Bronchial epithelial cell (primary cell): Measurements from ENCODE around the gene TNNT1. TPM values are rescaled to one million over a fixed set of nuclear protein-coding genes. Genes with fewer than 3 reads are reported as not detected.

Source experiments
- DNase-seq: peaks from one replicate; pipeline ENCODE4 v3.0.0-alpha.2; 2010; ENCODE audit warnings: low read depth
- FAIRE-seq: peaks from 2 replicates; lab custom pipeline; 2011; peaks lifted over from hg19 to GRCh38; lab: Jason Lieb, UNC
- H3K27me3 ChIP-seq: 2 replicates; pipeline ENCODE4 v1.5.1; 2011; ENCODE audit warnings: low read length; ENCODE audit not compliant: control insufficient read depth, insufficient read depth
- H3K36me3 ChIP-seq: 2 replicates; pipeline ENCODE4 v1.5.1; 2011; ENCODE audit warnings: low read length; ENCODE audit not compliant: control insufficient read depth, insufficient read depth
- H3K4me3 ChIP-seq: 2 replicates; pipeline ENCODE4 v1.5.1; 2011; ENCODE audit warnings: mild to moderate bottlenecking, low read depth, low read length, control low read depth
- CTCF ChIP-seq: IDR thresholded peaks from 2 replicates; pipeline ENCODE4 v1.5.1; 2011; ENCODE audit warnings: mild to moderate bottlenecking, moderate library complexity, low read length, control low read depth, inconsistent platforms; ENCODE audit not compliant: insufficient read depth, severe bottlenecking
- total RNA-seq: library from RNA; depleted of rRNA; stranded (reverse); fragments of >200 nt; gene quantifications from 2 replicates; pipeline ENCODE4 v1.2.1, GENCODE V29; 2014

The TNNT1 gene
- total RNA-seq, 1 donor from 2014 or later, result 65.0 TPM

- no peak for FAIRE-seq
- no peak overlapping the region for H3K4me3 ChIP-seq
- no peak for TF ChIP-seq CTCF
- peaks cover 23% of the 10 kb centered on the region for H3K36me3 ChIP-seq
- no peaks in the 10 kb centered on the region for H3K27me3 ChIP-seq
- DNase-seq, result no peak
Observed at GRCh38 chr19:55097864-55098715, 50.9 kb downstream of the TNNT1 start.

- Histone ChIP-seq H3K27me3 (no peaks in the 10 kb centered on the region), H3K36me3 (peaks cover 25% of the 10 kb centered on the region), H3K4me3 (no peak overlapping the region)
- no peak for TF ChIP-seq CTCF
- no peak for FAIRE-seq
- no peak for DNase-seq
Observed at GRCh38 chr19:55096061-55096701, 52.8 kb downstream of the TNNT1 start.

GRCh38 chr19:55095260-55096060, 53.5 kb downstream of the TNNT1 start:
- no peaks in the 10 kb centered on the region for H3K27me3 ChIP-seq
- TF ChIP-seq CTCF, result no peak
- DNase-seq, result no peak
- H3K36me3 ChIP-seq, result peaks cover 26% of the 10 kb centered on the region
- H3K4me3 ChIP-seq, result no peak overlapping the region
- no peak for FAIRE-seq

- FAIRE-seq, result peak; percentile 85
- H3K4me3 ChIP-seq, result no peak overlapping the region
- no peak for DNase-seq
- H3K27me3 ChIP-seq, result no peaks in the 10 kb centered on the region
- H3K36me3 ChIP-seq, result peaks cover 25% of the 10 kb centered on the region
- no peak for TF ChIP-seq CTCF
Observed at GRCh38 chr19:55094456-55095259, 54.3 kb downstream of the TNNT1 start.
